ENCODE results near the gene SEC31B. TPM values are rescaled to one million over a fixed set of nuclear protein-coding genes. Genes with fewer than 3 reads are reported as not detected.

The SEC31B gene
- 1.6 and 3.6 TPM in 2 replicates for total RNA-seq

GRCh38 chr10:100519311-100520051 lies at the start of gene SEC31B:
TSS of gene SEC31B (minus strand) at chr10:100519861. CDS start at chr10:100516952, 2,909 bp downstream.

GRCh38 chr10:100535715-100536353 lies 16.2 kb upstream of the SEC31B start, which contains the start of gene HIF1AN:
TSS of gene HIF1AN (plus strand) at chr10:100535943. CDS start at chr10:100535959, 16 bp downstream.

GRCh38 chr10:100529475-100530298 lies 10.0 kb upstream of the SEC31B start, which contains the start of gene NDUFB8:
TSS of gene NDUFB8 (minus strand) at chr10:100529871. CDS start at chr10:100529851, 20 bp downstream.

GRCh38 chr10:100462709-100463108 lies 57.0 kb downstream of the SEC31B start, which contains the start of gene WNT8B:
TSS of gene WNT8B (plus strand) at chr10:100463009. CDS start at chr10:100463169, 160 bp downstream.

Other genes with a start within 250 kb of the SEC31B start
- 29.5 and 41.7 TPM in 2 replicates for gene BLOC1S2, start 233.2 kb downstream of the SEC31B start, total RNA-seq
- gene PKD2L1, start 189.6 kb downstream of the SEC31B start, total RNA-seq, result not detected in 2 replicates
- 29.6 and 64.3 TPM in 2 replicates for gene SCD, start 172.6 kb downstream of the SEC31B start, total RNA-seq
- gene WNT8B, start 56.9 kb downstream of the SEC31B start, total RNA-seq, result not detected in 2 replicates
- 143 and 224 TPM in 2 replicates for gene NDUFB8, start 10.0 kb upstream of the SEC31B start, total RNA-seq
- 3.6 and 13.8 TPM in 2 replicates for gene HIF1AN, start 16.1 kb upstream of the SEC31B start, total RNA-seq
- not detected in 2 replicates for gene PAX2, start 225.7 kb upstream of the SEC31B start, total RNA-seq

Data from bladder microvascular endothelial cell (primary cell).